KMS-11 (cell line): ENCODE measurements around the gene ERGIC2.

Experiments
- H2AFZ ChIP-seq: fragments of 200-600 bp; sonication (generic); 2 replicates; pipeline ENCODE4 v1.6.1; 2016; ENCODE audit warnings: antibody characterized with exemption, mixed run types, low read depth
- H3K27ac ChIP-seq: fragments of 200-600 bp; sonication (generic); 2 replicates; pipeline ENCODE4 v1.6.1; 2016; ENCODE audit warnings: mild to moderate bottlenecking, mixed run types
- H3K27me3 ChIP-seq: fragments of 200-600 bp; sonication (generic); 2 replicates; pipeline ENCODE4 v1.6.1; 2017; ENCODE audit warnings: mild to moderate bottlenecking, low read depth, mixed run types, moderate library complexity; ENCODE audit not compliant: insufficient read depth
- H3K36me3 ChIP-seq: fragments of 200-600 bp; sonication (generic); 2 replicates; pipeline ENCODE4 v1.6.1; 2017; ENCODE audit warnings: mild to moderate bottlenecking, mixed run types; ENCODE audit not compliant: insufficient read depth
- H3K4me1 ChIP-seq: fragments of 200-600 bp; sonication (generic); 2 replicates; pipeline ENCODE4 v1.6.1; 2016; ENCODE audit warnings: mild to moderate bottlenecking, low read depth, mixed run types; ENCODE audit not compliant: poor library complexity, severe bottlenecking
- H3K4me2 ChIP-seq: fragments of 200-600 bp; sonication (generic); 2 replicates; pipeline ENCODE4 v1.7.0; 2016; ENCODE audit warnings: mild to moderate bottlenecking, mixed run types
- H3K4me3 ChIP-seq: fragments of 200-600 bp; sonication (generic); IDR thresholded peaks from 2 replicates; pipeline ENCODE4 v1.6.1; 2017; ENCODE audit warnings: low read depth, low read length, mixed read lengths; ENCODE audit not compliant: insufficient read depth
- H3K79me2 ChIP-seq: fragments of 200-600 bp; sonication (generic); 2 replicates; pipeline ENCODE4 v1.6.1; 2016; ENCODE audit warnings: low read depth, mixed run types; ENCODE audit not compliant: insufficient read depth
- H3K9ac ChIP-seq: fragments of 200-600 bp; sonication (generic); 2 replicates; pipeline ENCODE4 v1.6.1; 2016; ENCODE audit warnings: mild to moderate bottlenecking, mixed run types
- H4K20me1 ChIP-seq: fragments of 200-600 bp; sonication (generic); 2 replicates; pipeline ENCODE4 v1.6.1; 2016; ENCODE audit warnings: mild to moderate bottlenecking, mixed run types; ENCODE audit not compliant: insufficient read depth
- CTCF ChIP-seq: fragments of 200-600 bp; sonication (generic); conservative IDR thresholded peaks from 2 replicates; pipeline ENCODE4 v1.6.1; 2017; ENCODE audit warnings: low read depth, mild to moderate bottlenecking, antibody characterized with exemption, low read length, moderate library complexity, mixed read lengths

ERGIC2 gene

GRCh38 chr12:29427964-29428363, 47.0 kb upstream of the ERGIC2 start:
- H3K36me3 ChIP-seq: no peaks in the 10 kb centered on the region
- no peaks in the 10 kb centered on the region for H3K4me1 ChIP-seq
- H3K4me3 ChIP-seq: no peak overlapping the region
- no peaks in the 10 kb centered on the region for H4K20me1 ChIP-seq
- no peak overlapping the region for H3K9ac ChIP-seq
- no peak overlapping the region for H3K4me2 ChIP-seq
- H3K27me3 ChIP-seq: no peaks in the 10 kb centered on the region
- no peak for TF ChIP-seq CTCF
- H2AFZ ChIP-seq: no peak overlapping the region
- no peak overlapping the region for H3K27ac ChIP-seq
- H3K79me2 ChIP-seq: no peaks in the 10 kb centered on the region

- Histone ChIP-seq H3K27ac (no peak overlapping the region), H2AFZ (no peak overlapping the region), H3K79me2 (no peaks in the 10 kb centered on the region), H3K4me1 (no peaks in the 10 kb centered on the region), H4K20me1 (no peaks in the 10 kb centered on the region), H3K4me3 (no peak overlapping the region), H3K36me3 (no peaks in the 10 kb centered on the region), H3K4me2 (no peak overlapping the region), H3K27me3 (no peaks in the 10 kb centered on the region), H3K9ac (no peak overlapping the region)
- TF ChIP-seq CTCF: no peak
Measured at GRCh38 chr12:29426498-29426897, 45.5 kb upstream of the ERGIC2 start.

- H3K4me1 ChIP-seq: no peaks in the 10 kb centered on the region
- H3K27me3 ChIP-seq: no peaks in the 10 kb centered on the region
- H3K36me3 ChIP-seq: no peaks in the 10 kb centered on the region
- no peak overlapping the region for H3K27ac ChIP-seq
- H3K9ac ChIP-seq: no peak overlapping the region
- TF ChIP-seq CTCF: no peak
- H4K20me1 ChIP-seq: no peaks in the 10 kb centered on the region
- H3K79me2 ChIP-seq: no peaks in the 10 kb centered on the region
- no peak overlapping the region for H2AFZ ChIP-seq
- no peak overlapping the region for H3K4me3 ChIP-seq
- no peak overlapping the region for H3K4me2 ChIP-seq
Measured at GRCh38 chr12:29425722-29426121, 44.8 kb upstream of the ERGIC2 start.

GRCh38 chr12:29416748-29417147, 35.8 kb upstream of the ERGIC2 start:
- Histone ChIP-seq H3K9ac (no peak overlapping the region), H3K27me3 (no peaks in the 10 kb centered on the region), H3K4me3 (no peak overlapping the region)

More at GRCh38 chr12:29416748-29417147, 35.8 kb upstream of the ERGIC2 start:
- Histone ChIP-seq H4K20me1 (no peaks in the 10 kb centered on the region), H2AFZ (no peak overlapping the region), H3K36me3 (no peaks in the 10 kb centered on the region), H3K4me2 (no peak overlapping the region), H3K27ac (no peak overlapping the region), H3K4me1 (no peaks in the 10 kb centered on the region), H3K79me2 (no peaks in the 10 kb centered on the region)
- TF ChIP-seq CTCF: no peak
